HG03064 (cell line): ENCODE measurements around the gene RPGR.

Source experiments
- ATAC-seq: cut with Tn5 transposase; IDR thresholded peaks from one replicate; pipeline ENCODE4 v1.9.1; 2021; ENCODE audit warnings: low read depth; ENCODE audit not compliant: unreplicated experiment

The RPGR gene

GRCh38 chrX:38327007-38327774 lies at the start of gene RPGR:
TSS of gene RPGR (minus strand) at chrX:38327509. CDS start at chrX:38327367, 142 bp downstream.
- ATAC-seq, result peak; percentile 98

- no peak for ATAC-seq
These were observed 49.4 kb upstream of the RPGR start for GRCh38 chrX:38376747-38377146.

GRCh38 chrX:38375891-38376290 lies 48.6 kb upstream of the RPGR start:
- ATAC-seq, result no peak

GRCh38 chrX:38374431-38374830 lies 47.1 kb upstream of the RPGR start:
- ATAC-seq, result no peak

GRCh38 chrX:38371641-38372040 lies 44.3 kb upstream of the RPGR start:
- no peak for ATAC-seq

GRCh38 chrX:38368774-38369173 lies 41.5 kb upstream of the RPGR start:
- no peak for ATAC-seq

GRCh38 chrX:38365954-38366353 lies 38.6 kb upstream of the RPGR start:
- no peak for ATAC-seq

- no peak for ATAC-seq
These were observed 35.7 kb upstream of the RPGR start for GRCh38 chrX:38363046-38363445.

GRCh38 chrX:38357747-38358673 lies 30.7 kb upstream of the RPGR start:
- ATAC-seq, result no peak

- no peak for ATAC-seq
These were observed 29.1 kb upstream of the RPGR start for GRCh38 chrX:38356401-38356800.

- ATAC-seq, result no peak
These were observed 25.1 kb upstream of the RPGR start, which contains the start of gene OTC for GRCh38 chrX:38352362-38352761. TSS of gene OTC (plus strand) at chrX:38352604. CDS start at chrX:38352697, 93 bp downstream.

GRCh38 chrX:38351346-38351745 lies 24.0 kb upstream of the RPGR start:
- ATAC-seq, result no peak

GRCh38 chrX:38347136-38347535 lies 19.8 kb upstream of the RPGR start:
- ATAC-seq, result no peak

GRCh38 chrX:38346150-38346549 lies 18.8 kb upstream of the RPGR start:
- no peak for ATAC-seq

- ATAC-seq, result no peak
These were observed 15.8 kb upstream of the RPGR start for GRCh38 chrX:38342853-38343778.

GRCh38 chrX:38341442-38341841 lies 14.1 kb upstream of the RPGR start:
- no peak for ATAC-seq

GRCh38 chrX:38336538-38337240 lies 9.4 kb upstream of the RPGR start:
- ATAC-seq, result no peak

- ATAC-seq, result no peak
These were observed 8.1 kb upstream of the RPGR start for GRCh38 chrX:38335382-38335781.

GRCh38 chrX:38332505-38332904 lies 5.2 kb upstream of the RPGR start:
- no peak for ATAC-seq

GRCh38 chrX:38327775-38328081 lies 419 bp upstream of the RPGR start:
- ATAC-seq, result no peak
